Measurements from ENCODE around the gene RNF14. TPM values are rescaled to one million over a fixed set of nuclear protein-coding genes. Genes with fewer than 3 reads are reported as not detected.

Gene RNF14
- total and polyA plus RNA-seq, 2 experiments from 2014 or later: 8.9 to 19.0 TPM

DNA sequence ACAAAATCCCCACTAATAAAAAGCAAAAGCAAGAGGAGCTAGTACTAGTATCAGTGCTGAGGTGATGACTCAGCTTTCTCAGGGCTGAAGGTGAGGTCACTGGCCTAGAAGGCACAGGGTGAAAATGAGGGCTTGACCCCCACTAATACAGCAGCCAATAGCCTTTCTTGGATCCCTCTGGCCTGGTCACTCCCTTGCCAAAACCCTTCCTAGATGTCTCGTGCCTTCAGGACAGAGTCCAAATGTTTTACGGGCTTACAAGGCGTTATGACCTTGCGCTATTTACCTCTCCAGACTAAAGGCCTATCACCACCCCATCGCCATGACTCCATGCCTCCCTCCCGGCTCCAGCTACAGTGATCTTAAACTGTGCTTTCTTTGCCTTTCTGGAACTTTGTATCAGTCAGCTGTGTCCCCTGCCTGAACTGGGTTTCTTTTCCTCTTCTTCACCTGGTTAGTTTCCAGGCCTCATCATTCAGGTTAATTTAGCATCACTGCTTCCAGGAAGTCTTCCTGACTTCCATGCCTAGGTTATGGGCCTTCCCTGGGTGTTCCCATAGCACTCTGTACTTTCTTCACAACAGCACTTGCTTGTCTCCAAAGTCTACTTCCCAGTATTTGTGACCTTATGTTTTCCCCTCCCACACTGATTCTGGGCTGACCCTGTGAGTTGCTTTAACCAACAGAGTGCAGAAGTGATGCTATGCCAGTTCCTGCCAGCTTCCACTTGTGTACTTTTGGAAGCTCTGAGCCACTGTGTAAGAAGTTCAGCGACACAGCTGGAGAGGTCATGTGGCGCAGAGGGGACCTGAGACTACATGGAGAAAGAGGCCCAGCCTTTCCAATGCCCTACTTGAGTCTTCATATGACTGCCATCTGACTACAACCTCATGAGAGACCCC, 49.4 kb upstream of the RNF14 start:
- Histone ChIP-seq H3K4me2 (no peak overlapping the region), H2AFZ (no peak overlapping the region), H3K79me2 (replicated peaks; ENCODE audit: insufficient read depth) (peaks cover 3% of the 10 kb centered on the region), H4K20me1 (replicated peaks; ENCODE audit: insufficient read depth) (no peaks in the 10 kb centered on the region), H3K36me3 (ENCODE audit: insufficient read depth) (no peaks in the 10 kb centered on the region), H3K4me3 (no peak overlapping the region), H3F3A (replicated peaks; ENCODE audit: low read depth) (peaks cover 24% of the 10 kb centered on the region), H3K9me2 (ENCODE audit: insufficient read depth) (no peaks in the 10 kb centered on the region), H3K27me3 (ENCODE audit: insufficient read depth) (peaks cover 11% of the 10 kb centered on the region; the same call in 1 of the 2 replicates), H3K4me1 (ENCODE audit: insufficient read depth) (peaks cover 25% of the 10 kb centered on the region), H3K27ac (ENCODE audit: low read depth) (no peak overlapping the region)
- Mint-ChIP-seq H3K27ac (peak overlapping the region; percentile 44), H3K9me3 (no peaks in the 10 kb centered on the region; the same call in 2 of the 3 replicates), H3K4me3 (no peak overlapping the region), H3K36me3 (ENCODE audit: low read depth) (peaks cover 6% of the 10 kb centered on the region), H3K27me3 (ENCODE audit: insufficient read depth, low read depth, poor library complexity) (peaks cover 32% of the 10 kb centered on the region), H3K4me1 (peaks cover 22% of the 10 kb centered on the region)
- DNase-seq (ENCODE audit: low spot score) (no peak), ATAC-seq (no peak)
- TF ChIP-seq POLR2AphosphoS5 (IDR thresholded peaks at IDR 0.05; ENCODE audit: low read depth): no peak
- TF ChIP-seq, protein P1, sequence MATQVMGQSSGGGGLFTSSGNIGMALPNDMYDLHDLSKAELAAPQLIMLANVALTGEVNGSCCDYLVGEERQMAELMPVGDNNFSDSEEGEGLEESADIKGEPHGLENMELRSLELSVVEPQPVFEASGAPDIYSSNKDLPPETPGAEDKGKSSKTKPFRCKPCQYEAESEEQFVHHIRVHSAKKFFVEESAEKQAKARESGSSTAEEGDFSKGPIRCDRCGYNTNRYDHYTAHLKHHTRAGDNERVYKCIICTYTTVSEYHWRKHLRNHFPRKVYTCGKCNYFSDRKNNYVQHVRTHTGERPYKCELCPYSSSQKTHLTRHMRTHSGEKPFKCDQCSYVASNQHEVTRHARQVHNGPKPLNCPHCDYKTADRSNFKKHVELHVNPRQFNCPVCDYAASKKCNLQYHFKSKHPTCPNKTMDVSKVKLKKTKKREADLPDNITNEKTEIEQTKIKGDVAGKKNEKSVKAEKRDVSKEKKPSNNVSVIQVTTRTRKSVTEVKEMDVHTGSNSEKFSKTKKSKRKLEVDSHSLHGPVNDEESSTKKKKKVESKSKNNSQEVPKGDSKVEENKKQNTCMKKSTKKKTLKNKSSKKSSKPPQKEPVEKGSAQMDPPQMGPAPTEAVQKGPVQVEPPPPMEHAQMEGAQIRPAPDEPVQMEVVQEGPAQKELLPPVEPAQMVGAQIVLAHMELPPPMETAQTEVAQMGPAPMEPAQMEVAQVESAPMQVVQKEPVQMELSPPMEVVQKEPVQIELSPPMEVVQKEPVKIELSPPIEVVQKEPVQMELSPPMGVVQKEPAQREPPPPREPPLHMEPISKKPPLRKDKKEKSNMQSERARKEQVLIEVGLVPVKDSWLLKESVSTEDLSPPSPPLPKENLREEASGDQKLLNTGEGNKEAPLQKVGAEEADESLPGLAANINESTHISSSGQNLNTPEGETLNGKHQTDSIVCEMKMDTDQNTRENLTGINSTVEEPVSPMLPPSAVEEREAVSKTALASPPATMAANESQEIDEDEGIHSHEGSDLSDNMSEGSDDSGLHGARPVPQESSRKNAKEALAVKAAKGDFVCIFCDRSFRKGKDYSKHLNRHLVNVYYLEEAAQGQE (IDR thresholded peaks at IDR 0.05; ENCODE audit: unreplicated experiment): no peak
- TF ChIP-seq, protein P2, sequence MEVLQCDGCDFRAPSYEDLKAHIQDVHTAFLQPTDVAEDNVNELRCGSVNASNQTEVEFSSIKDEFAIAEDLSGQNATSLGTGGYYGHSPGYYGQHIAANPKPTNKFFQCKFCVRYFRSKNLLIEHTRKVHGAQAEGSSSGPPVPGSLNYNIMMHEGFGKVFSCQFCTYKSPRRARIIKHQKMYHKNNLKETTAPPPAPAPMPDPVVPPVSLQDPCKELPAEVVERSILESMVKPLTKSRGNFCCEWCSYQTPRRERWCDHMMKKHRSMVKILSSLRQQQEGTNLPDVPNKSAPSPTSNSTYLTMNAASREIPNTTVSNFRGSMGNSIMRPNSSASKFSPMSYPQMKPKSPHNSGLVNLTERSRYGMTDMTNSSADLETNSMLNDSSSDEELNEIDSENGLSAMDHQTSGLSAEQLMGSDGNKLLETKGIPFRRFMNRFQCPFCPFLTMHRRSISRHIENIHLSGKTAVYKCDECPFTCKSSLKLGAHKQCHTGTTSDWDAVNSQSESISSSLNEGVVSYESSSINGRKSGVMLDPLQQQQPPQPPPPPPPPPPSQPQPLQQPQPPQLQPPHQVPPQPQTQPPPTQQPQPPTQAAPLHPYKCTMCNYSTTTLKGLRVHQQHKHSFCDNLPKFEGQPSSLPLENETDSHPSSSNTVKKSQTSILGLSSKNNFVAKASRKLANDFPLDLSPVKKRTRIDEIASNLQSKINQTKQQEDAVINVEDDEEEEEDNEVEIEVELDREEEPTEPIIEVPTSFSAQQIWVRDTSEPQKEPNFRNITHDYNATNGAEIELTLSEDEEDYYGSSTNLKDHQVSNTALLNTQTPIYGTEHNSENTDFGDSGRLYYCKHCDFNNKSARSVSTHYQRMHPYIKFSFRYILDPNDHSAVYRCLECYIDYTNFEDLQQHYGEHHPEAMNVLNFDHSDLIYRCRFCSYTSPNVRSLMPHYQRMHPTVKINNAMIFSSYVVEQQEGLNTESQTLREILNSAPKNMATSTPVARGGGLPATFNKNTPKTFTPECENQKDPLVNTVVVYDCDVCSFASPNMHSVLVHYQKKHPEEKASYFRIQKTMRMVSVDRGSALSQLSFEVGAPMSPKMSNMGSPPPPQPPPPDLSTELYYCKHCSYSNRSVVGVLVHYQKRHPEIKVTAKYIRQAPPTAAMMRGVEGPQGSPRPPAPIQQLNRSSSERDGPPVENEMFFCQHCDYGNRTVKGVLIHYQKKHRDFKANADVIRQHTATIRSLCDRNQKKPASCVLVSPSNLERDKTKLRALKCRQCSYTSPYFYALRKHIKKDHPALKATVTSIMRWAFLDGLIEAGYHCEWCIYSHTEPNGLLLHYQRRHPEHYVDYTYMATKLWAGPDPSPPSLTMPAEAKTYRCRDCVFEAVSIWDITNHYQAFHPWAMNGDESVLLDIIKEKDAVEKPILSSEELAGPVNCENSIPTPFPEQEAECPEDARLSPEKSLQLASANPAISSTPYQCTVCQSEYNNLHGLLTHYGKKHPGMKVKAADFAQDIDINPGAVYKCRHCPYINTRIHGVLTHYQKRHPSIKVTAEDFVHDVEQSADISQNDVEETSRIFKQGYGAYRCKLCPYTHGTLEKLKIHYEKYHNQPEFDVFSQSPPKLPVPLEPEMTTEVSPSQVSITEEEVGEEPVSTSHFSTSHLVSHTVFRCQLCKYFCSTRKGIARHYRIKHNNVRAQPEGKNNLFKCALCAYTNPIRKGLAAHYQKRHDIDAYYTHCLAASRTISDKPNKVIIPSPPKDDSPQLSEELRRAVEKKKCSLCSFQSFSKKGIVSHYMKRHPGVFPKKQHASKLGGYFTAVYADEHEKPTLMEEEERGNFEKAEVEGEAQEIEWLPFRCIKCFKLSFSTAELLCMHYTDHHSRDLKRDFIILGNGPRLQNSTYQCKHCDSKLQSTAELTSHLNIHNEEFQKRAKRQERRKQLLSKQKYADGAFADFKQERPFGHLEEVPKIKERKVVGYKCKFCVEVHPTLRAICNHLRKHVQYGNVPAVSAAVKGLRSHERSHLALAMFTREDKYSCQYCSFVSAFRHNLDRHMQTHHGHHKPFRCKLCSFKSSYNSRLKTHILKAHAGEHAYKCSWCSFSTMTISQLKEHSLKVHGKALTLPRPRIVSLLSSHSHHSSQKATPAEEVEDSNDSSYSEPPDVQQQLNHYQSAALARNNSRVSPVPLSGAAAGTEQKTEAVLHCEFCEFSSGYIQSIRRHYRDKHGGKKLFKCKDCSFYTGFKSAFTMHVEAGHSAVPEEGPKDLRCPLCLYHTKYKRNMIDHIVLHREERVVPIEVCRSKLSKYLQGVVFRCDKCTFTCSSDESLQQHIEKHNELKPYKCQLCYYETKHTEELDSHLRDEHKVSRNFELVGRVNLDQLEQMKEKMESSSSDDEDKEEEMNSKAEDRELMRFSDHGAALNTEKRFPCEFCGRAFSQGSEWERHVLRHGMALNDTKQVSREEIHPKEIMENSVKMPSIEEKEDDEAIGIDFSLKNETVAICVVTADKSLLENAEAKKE (CRISPR knock-in tag; IDR thresholded peaks at IDR 0.05): no peak
- TF ChIP-seq EZH2 (IDR thresholded peaks at IDR 0.05; ENCODE audit: low read depth, unreplicated experiment): no peak
- no peak for TF ChIP-seq EZH2phosphoT487 (IDR thresholded peaks at IDR 0.05; ENCODE audit: unreplicated experiment)
- TF ChIP-seq, protein P3, sequence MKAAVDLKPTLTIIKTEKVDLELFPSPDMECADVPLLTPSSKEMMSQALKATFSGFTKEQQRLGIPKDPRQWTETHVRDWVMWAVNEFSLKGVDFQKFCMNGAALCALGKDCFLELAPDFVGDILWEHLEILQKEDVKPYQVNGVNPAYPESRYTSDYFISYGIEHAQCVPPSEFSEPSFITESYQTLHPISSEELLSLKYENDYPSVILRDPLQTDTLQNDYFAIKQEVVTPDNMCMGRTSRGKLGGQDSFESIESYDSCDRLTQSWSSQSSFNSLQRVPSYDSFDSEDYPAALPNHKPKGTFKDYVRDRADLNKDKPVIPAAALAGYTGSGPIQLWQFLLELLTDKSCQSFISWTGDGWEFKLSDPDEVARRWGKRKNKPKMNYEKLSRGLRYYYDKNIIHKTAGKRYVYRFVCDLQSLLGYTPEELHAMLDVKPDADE (IDR thresholded peaks at IDR 0.05): no peak
- TF ChIP-seq JUNB (IDR thresholded peaks at IDR 0.05; ENCODE audit: unreplicated experiment): no peak
- TF ChIP-seq ZNF331 (CRISPR knock-in tag; IDR thresholded peaks at IDR 0.05; ENCODE audit: low read depth): no peak
- no peak for TF ChIP-seq CREB1 (CRISPR knock-in tag; IDR thresholded peaks at IDR 0.05; ENCODE audit: low read depth)
- no peak for TF ChIP-seq STAT1 (IDR thresholded peaks at IDR 0.05; ENCODE audit: unreplicated experiment)
- TF ChIP-seq, protein P4, sequence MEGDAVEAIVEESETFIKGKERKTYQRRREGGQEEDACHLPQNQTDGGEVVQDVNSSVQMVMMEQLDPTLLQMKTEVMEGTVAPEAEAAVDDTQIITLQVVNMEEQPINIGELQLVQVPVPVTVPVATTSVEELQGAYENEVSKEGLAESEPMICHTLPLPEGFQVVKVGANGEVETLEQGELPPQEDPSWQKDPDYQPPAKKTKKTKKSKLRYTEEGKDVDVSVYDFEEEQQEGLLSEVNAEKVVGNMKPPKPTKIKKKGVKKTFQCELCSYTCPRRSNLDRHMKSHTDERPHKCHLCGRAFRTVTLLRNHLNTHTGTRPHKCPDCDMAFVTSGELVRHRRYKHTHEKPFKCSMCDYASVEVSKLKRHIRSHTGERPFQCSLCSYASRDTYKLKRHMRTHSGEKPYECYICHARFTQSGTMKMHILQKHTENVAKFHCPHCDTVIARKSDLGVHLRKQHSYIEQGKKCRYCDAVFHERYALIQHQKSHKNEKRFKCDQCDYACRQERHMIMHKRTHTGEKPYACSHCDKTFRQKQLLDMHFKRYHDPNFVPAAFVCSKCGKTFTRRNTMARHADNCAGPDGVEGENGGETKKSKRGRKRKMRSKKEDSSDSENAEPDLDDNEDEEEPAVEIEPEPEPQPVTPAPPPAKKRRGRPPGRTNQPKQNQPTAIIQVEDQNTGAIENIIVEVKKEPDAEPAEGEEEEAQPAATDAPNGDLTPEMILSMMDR (conservative IDR thresholded peaks at IDR 0.05; ENCODE audit: low read depth in 2 of 2): no peak
- TF ChIP-seq NANOG (IDR thresholded peaks at IDR 0.05; ENCODE audit: borderline replicate concordance): no peak
- TF ChIP-seq ZNF114 (CRISPR knock-in tag; IDR thresholded peaks at IDR 0.05): no peak
